MM.1S (cell line): ENCODE results near the gene KRTAP10-1.

Source experiments
- DNase-seq: peaks from one replicate; pipeline ENCODE4 v3.0.0-alpha.2; 2015
- H2AFZ ChIP-seq: fragments of 300-600 bp; sonication (generic); 2 replicates; pipeline ENCODE4 v1.6.0; 2016; ENCODE audit warnings: antibody characterized with exemption, low read length
- H3F3A ChIP-seq: fragments of 300-600 bp; sonication (generic); 2 replicates; pipeline ENCODE4 v1.6.1; 2016; ENCODE audit warnings: mild to moderate bottlenecking, antibody characterized with exemption, low read length, moderate library complexity, mixed read lengths; ENCODE audit not compliant: insufficient read depth
- H3K27ac ChIP-seq: fragments of 300-600 bp; sonication (generic); 2 replicates; pipeline ENCODE4 v1.5.1; 2016; ENCODE audit warnings: mild to moderate bottlenecking, low read length
- H3K27me3 ChIP-seq: fragments of 300-600 bp; sonication (generic); replicated peaks from 2 replicates; pipeline ENCODE4 v1.6.0; 2016; ENCODE audit warnings: low read length; ENCODE audit not compliant: insufficient read depth
- H3K36me3 ChIP-seq: fragments of 300-600 bp; sonication (generic); replicated peaks from 2 replicates; pipeline ENCODE4 v1.6.1; 2016; ENCODE audit warnings: mild to moderate bottlenecking, low read length, mixed read lengths; ENCODE audit not compliant: insufficient read depth
- H3K4me1 ChIP-seq: fragments of 300-600 bp; sonication (generic); 2 replicates; pipeline ENCODE4 v1.6.1; 2016; ENCODE audit warnings: low read length, mixed read lengths
- H3K4me2 ChIP-seq: fragments of 300-600 bp; sonication (generic); 2 replicates; pipeline ENCODE4 v1.6.0; 2016; ENCODE audit warnings: low read depth, low read length
- H3K4me3 ChIP-seq: fragments of 300-600 bp; sonication (generic); 2 replicates; pipeline ENCODE4 v1.5.1; 2016; ENCODE audit warnings: low read length, mixed read lengths
- H3K79me2 ChIP-seq: fragments of 300-600 bp; sonication (generic); 2 replicates; pipeline ENCODE4 v1.6.1; 2016; ENCODE audit warnings: mixed run types, low read length, mixed read lengths
- H3K9ac ChIP-seq: fragments of 300-600 bp; sonication (generic); 2 replicates; pipeline ENCODE4 v1.6.1; 2016; ENCODE audit warnings: low read length, mixed read lengths
- H3K9me2 ChIP-seq: fragments of 300-600 bp; sonication (generic); replicated peaks from 2 replicates; pipeline ENCODE4 v1.6.1; 2016; ENCODE audit warnings: mild to moderate bottlenecking, low read length, mixed read lengths; ENCODE audit not compliant: insufficient read depth
- H3K9me3 ChIP-seq: fragments of 300-600 bp; sonication (generic); replicated peaks from 2 replicates; pipeline ENCODE4 v1.6.1; 2016; ENCODE audit warnings: mild to moderate bottlenecking, low read length, mixed read lengths; ENCODE audit not compliant: insufficient read depth
- H4K20me1 ChIP-seq: fragments of 300-600 bp; sonication (generic); 2 replicates; pipeline ENCODE4 v1.6.1; 2016; ENCODE audit warnings: mild to moderate bottlenecking, low read length, moderate library complexity, mixed read lengths; ENCODE audit not compliant: insufficient read depth
- EZH2 ChIP-seq: fragments of 300-600 bp; sonication (generic); optimal IDR thresholded peaks from 2 replicates; pipeline ENCODE3; 2017; ENCODE audit warnings: low read depth, mild to moderate bottlenecking, antibody characterized with exemption, low read length, mixed read lengths
- EZH2phosphoT487 ChIP-seq: fragments of 300-600 bp; sonication (generic); IDR thresholded peaks from 2 replicates; pipeline ENCODE4 v1.6.1; 2018; ENCODE audit warnings: antibody characterized with exemption, low read length
- TF ChIP-seq, protein P1 (sequence below): fragments of 300-600 bp; sonication (generic); IDR thresholded peaks from 2 replicates; pipeline ENCODE4 v1.5.1; 2016; ENCODE audit warnings: antibody characterized with exemption, low read length, mixed read lengths

KRTAP10-1 gene

DNA sequence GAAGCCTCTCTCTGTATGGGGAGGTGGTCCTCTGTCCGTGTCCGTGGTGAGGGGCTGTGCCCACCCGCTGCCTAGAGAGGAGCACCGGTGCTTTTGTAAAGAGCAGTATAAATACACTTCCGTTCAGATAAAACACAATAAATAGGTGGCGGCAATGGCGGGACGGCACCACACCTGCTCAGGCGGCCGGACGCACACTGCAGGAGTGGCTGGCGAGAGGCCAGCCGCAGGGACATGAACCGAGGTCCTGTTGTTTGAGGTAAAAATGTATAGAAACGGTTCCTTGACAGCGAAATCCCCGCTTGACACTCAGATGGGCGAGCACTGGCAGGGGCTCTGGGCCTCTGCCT lies 40.8 kb downstream of the KRTAP10-1 start:
- Histone ChIP-seq H3K9ac (no peak overlapping the region), H4K20me1 (no peaks in the 10 kb centered on the region), H3K4me1 (no peaks in the 10 kb centered on the region), H3K9me3 (no peaks in the 10 kb centered on the region), H3K36me3 (no peaks in the 10 kb centered on the region), H3F3A (no peaks in the 10 kb centered on the region), H3K27me3 (peaks cover 100% of the 10 kb centered on the region), H3K9me2 (no peaks in the 10 kb centered on the region), H3K4me3 (no peak overlapping the region), H3K4me2 (no peak overlapping the region), H2AFZ (no peak overlapping the region), H3K27ac (no peak overlapping the region), H3K79me2 (no peaks in the 10 kb centered on the region)
- no peak for TF ChIP-seq EZH2
- TF ChIP-seq EZH2phosphoT487: no peak
- TF ChIP-seq, protein P1, sequence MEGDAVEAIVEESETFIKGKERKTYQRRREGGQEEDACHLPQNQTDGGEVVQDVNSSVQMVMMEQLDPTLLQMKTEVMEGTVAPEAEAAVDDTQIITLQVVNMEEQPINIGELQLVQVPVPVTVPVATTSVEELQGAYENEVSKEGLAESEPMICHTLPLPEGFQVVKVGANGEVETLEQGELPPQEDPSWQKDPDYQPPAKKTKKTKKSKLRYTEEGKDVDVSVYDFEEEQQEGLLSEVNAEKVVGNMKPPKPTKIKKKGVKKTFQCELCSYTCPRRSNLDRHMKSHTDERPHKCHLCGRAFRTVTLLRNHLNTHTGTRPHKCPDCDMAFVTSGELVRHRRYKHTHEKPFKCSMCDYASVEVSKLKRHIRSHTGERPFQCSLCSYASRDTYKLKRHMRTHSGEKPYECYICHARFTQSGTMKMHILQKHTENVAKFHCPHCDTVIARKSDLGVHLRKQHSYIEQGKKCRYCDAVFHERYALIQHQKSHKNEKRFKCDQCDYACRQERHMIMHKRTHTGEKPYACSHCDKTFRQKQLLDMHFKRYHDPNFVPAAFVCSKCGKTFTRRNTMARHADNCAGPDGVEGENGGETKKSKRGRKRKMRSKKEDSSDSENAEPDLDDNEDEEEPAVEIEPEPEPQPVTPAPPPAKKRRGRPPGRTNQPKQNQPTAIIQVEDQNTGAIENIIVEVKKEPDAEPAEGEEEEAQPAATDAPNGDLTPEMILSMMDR: no peak
- no peak for DNase-seq

DNA sequence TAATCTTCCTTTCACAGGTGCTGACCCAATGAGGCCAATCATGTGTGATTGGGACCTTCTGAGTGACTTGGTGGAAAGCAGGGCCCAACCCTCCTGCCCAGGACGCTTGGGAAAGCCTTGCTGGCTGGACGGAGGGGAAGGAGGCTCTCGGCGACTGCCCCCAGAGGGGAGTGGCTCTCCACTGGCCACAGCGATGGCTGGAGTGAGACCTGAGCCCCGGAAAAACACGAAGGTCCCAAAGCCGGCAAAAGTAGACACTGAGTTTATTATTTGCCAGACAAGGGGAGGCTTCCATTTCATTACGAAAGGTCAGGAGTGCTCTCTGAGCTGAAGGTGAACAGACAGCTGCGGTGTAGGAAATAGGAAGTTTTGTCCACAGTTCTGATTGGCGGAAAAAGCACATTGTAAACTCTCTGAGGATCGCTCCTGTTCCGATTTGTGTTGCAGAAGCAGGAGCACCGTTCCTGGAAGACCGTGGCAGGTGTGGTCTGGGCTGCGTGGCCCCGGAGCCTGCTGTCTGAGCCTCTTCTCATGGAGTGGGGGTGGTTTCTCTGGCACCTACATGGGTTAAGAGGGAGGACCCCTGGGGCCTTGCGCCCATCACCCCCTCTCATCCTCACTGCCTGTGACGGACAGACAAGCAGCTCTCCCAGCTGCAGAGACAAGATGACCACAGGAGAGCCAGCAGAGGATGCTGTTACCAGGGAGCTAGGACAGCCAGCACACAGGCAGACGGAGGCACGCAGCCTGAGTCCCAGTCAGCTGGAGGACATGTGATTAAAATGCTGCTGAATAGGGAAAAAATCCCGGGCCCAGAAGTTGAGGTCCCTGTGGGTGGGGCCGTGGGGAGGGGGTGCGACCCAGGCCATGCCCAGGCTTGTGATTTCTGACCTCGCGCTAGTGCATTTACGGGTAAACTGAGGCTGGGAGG lies 41.5 kb downstream of the KRTAP10-1 start:
- no peaks in the 10 kb centered on the region for H3K36me3 ChIP-seq
- H3K4me1 ChIP-seq: no peaks in the 10 kb centered on the region
- H2AFZ ChIP-seq: no peak overlapping the region
- DNase-seq: no peak
- H4K20me1 ChIP-seq: no peaks in the 10 kb centered on the region
- no peak overlapping the region for H3K9ac ChIP-seq
- H3K27me3 ChIP-seq: peaks cover 100% of the 10 kb centered on the region
- H3K9me3 ChIP-seq: no peaks in the 10 kb centered on the region
- H3K79me2 ChIP-seq: no peaks in the 10 kb centered on the region
- H3K9me2 ChIP-seq: no peaks in the 10 kb centered on the region
- H3K27ac ChIP-seq: no peak overlapping the region
- H3K4me2 ChIP-seq: no peak overlapping the region
- no peak overlapping the region for H3K4me3 ChIP-seq
- TF ChIP-seq, protein P1: no peak
- no peak for TF ChIP-seq EZH2phosphoT487
- TF ChIP-seq EZH2: no peak
- H3F3A ChIP-seq: no peaks in the 10 kb centered on the region

DNA sequence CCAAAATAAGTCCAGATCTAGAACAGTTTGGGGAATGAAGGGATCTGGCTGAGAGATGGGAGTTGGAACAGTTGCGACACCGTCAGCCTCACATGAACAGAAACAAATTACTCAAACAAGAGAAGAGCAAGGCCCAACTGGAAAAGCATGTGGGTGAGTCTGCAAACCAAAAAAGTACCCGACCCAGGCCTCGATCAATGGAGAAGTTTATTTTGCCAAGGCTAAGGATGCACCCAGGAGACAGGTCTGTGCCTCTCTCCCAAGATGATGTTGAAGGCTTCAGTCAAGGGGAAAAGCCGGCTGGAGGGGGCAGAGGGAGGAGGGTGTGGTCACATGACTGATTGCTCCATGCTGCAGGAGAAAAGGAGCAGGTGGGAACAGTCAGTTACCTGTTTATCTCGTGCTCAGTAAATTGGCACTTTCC lies 42.3 kb downstream of the KRTAP10-1 start:
- Histone ChIP-seq H3K36me3 (no peaks in the 10 kb centered on the region), H3K4me3 (no peak overlapping the region), H2AFZ (no peak overlapping the region), H3K9ac (no peak overlapping the region), H3K4me2 (no peak overlapping the region), H4K20me1 (no peaks in the 10 kb centered on the region), H3K4me1 (no peaks in the 10 kb centered on the region), H3K27me3 (peaks cover 100% of the 10 kb centered on the region), H3K9me2 (no peaks in the 10 kb centered on the region), H3K9me3 (no peaks in the 10 kb centered on the region), H3F3A (no peaks in the 10 kb centered on the region), H3K79me2 (no peaks in the 10 kb centered on the region), H3K27ac (no peak overlapping the region)
- no peak for TF ChIP-seq EZH2phosphoT487
- no peak for DNase-seq
